GM19193 (cell line): ENCODE measurements around the gene ZBTB1.

Experiments
- POLR2A ChIP-seq: IDR thresholded peaks from 4 replicates; pipeline ENCODE4 v1.6.1; 2011; ENCODE audit not compliant: insufficient read depth, insufficient read length; ENCODE audit errors: extremely low read depth

Gene ZBTB1

GRCh38 chr14:64507376-64508156 lies 3.0 kb downstream of the ZBTB1 start:
- TF ChIP-seq POLR2A = no peak

- no peak for TF ChIP-seq POLR2A
These were observed 3.7 kb downstream of the ZBTB1 start for GRCh38 chr14:64508215-64508776.

GRCh38 chr14:64509036-64509435 lies 4.5 kb downstream of the ZBTB1 start:
- no peak for TF ChIP-seq POLR2A

- no peak for TF ChIP-seq POLR2A
These were observed 6.5 kb downstream of the ZBTB1 start for GRCh38 chr14:64510825-64511671.

GRCh38 chr14:64513271-64513670 lies 8.7 kb downstream of the ZBTB1 start:
- no peak for TF ChIP-seq POLR2A

GRCh38 chr14:64515053-64515452 lies 10.5 kb downstream of the ZBTB1 start:
- TF ChIP-seq POLR2A = no peak

- TF ChIP-seq POLR2A = no peak
These were observed 12.4 kb downstream of the ZBTB1 start for GRCh38 chr14:64516969-64517368.

- TF ChIP-seq POLR2A = no peak
These were observed 13.7 kb downstream of the ZBTB1 start for GRCh38 chr14:64518229-64518628.

GRCh38 chr14:64520699-64521098 lies 16.1 kb downstream of the ZBTB1 start:
- no peak for TF ChIP-seq POLR2A

- no peak for TF ChIP-seq POLR2A
These were observed 18.2 kb downstream of the ZBTB1 start for GRCh38 chr14:64522591-64523355.

GRCh38 chr14:64525354-64525753 lies 20.8 kb downstream of the ZBTB1 start:
- TF ChIP-seq POLR2A = no peak

- TF ChIP-seq POLR2A = no peak
These were observed 27.0 kb downstream of the ZBTB1 start for GRCh38 chr14:64531567-64531966.

- no peak for TF ChIP-seq POLR2A
These were observed 32.1 kb downstream of the ZBTB1 start for GRCh38 chr14:64536488-64537245.
